AG04449 (cell line): ENCODE measurements around the gene CUEDC1.

Experiments used
- CTCF ChIA-PET: fragments of 350-600 bp; formaldehyde crosslinking; extraction: SDS; loops from one replicate; lab custom pipeline; 2021; ENCODE audit warnings: antibody characterized with exemption; lab: Yijun Ruan, JAX
- POLR2A ChIA-PET: fragments of 400-600, 350-600 bp; formaldehyde crosslinking; extraction: SDS; loops from one replicate; lab custom pipeline; 2020; ENCODE audit warnings: antibody characterized with exemption, inconsistent platforms; lab: Yijun Ruan, JAX
- DNase-seq: peaks from one replicate; pipeline ENCODE4 v3.0.0-alpha.2; 2010; ENCODE audit warnings: low read depth, low spot score
- H3K4me3 ChIP-seq: 2 replicates; pipeline ENCODE4 v1.5.1; 2011; ENCODE audit warnings: low read depth, mild to moderate bottlenecking, control low read depth, low read length
- TF ChIP-seq, protein P1 (sequence below): IDR thresholded peaks from one replicate; pipeline ENCODE4 v1.5.1; 2011; ENCODE audit warnings: mild to moderate bottlenecking, moderate library complexity, low read length, control low read depth, inconsistent platforms; ENCODE audit not compliant: insufficient read depth; ENCODE audit errors: missing control alignments

Gene CUEDC1

DNA sequence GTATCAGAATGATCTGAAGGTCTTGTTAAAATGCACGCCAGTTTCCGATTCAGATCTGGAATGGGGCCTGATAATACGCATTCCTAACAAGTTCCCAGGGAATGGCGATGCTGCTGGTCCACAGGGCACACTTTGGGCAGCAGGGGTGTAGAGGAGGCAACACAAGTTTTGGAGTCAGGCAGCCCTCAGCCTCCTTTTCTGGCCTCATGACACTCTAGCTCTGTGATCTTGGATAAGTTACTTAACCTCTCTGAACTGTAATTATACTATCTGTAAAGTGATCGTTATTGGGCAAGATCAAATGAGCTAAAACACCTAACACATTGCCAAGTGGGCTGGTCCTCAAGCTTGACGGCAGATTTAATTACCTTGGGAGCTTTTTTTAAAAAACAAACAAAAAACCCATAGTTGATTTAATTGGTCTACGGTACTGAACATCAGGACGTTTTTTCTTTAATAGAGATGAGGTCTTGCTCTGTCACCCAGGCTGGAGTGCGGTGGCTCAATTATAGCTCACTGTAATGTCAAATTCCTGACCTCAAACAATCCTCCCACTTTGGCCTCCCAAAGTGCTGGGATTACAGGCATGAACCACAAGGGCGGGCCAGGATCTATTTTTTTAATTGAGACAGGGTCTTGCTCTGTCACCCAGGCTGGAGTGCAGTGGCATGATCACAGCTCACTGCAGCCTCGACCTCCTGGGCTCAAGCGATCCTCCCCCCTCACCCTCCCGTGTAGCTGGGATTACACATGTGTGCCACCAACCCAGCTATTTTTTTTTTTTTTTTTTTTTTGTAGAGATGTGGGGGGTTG is 95.4 kb downstream of the CUEDC1 start:
- no peak overlapping the region for H3K4me3 ChIP-seq
- ChIA-PET POLR2A (interaction anchor here (0.5 to 3.2 kb wide), 12 partner anchors 9 to 142 kb away, joined by 3 to 14 read pairs (median 4); partner anchors contain the start of gene VEZF1), CTCF (interaction anchor here (0.7 to 36.7 kb wide), 12 partner anchors 9 to 254 kb away, joined by 3 to 1361 read pairs (median 28); partner anchors contain the start of genes CUEDC1, MRPS23, SRSF1 and VEZF1)
- TF ChIP-seq, protein P1, sequence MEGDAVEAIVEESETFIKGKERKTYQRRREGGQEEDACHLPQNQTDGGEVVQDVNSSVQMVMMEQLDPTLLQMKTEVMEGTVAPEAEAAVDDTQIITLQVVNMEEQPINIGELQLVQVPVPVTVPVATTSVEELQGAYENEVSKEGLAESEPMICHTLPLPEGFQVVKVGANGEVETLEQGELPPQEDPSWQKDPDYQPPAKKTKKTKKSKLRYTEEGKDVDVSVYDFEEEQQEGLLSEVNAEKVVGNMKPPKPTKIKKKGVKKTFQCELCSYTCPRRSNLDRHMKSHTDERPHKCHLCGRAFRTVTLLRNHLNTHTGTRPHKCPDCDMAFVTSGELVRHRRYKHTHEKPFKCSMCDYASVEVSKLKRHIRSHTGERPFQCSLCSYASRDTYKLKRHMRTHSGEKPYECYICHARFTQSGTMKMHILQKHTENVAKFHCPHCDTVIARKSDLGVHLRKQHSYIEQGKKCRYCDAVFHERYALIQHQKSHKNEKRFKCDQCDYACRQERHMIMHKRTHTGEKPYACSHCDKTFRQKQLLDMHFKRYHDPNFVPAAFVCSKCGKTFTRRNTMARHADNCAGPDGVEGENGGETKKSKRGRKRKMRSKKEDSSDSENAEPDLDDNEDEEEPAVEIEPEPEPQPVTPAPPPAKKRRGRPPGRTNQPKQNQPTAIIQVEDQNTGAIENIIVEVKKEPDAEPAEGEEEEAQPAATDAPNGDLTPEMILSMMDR: no peak
- no peak for DNase-seq

DNA sequence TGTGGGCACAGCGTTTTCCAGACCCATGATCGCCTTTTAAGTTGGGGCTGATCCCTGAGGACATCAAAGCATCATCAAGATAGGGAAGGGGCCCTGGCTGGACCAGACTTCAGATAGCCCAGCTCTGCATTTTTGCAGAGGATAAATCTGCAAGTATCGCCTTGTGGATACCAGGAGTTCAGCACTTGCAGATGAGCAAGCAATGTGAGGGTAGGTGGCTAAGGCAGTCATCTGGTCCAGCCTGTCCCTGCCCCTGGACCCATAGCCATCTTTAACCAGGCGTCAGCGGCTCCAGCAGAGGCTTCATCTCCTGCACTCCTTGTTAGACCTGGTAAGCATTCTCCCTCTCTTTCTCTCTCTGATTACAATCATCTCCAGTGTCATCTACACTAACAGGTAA is 96.4 kb downstream of the CUEDC1 start:
- CTCF ChIA-PET: interaction anchor here (0.7 to 36.7 kb wide), 21 partner anchors 8 to 255 kb away, joined by 3 to 1361 read pairs (median 9); partner anchors contain the start of genes CUEDC1, MRPS23, SRSF1 and VEZF1
- TF ChIP-seq, protein P1: no peak
- DNase-seq: no peak
- POLR2A ChIA-PET: interaction anchor here (0.8 to 1.5 kb wide), 2 partner anchors 9 to 10 kb away, joined by 3 to 5 read pairs; partner anchors contain the start of gene MRPS23
- no peak overlapping the region for H3K4me3 ChIP-seq

DNA sequence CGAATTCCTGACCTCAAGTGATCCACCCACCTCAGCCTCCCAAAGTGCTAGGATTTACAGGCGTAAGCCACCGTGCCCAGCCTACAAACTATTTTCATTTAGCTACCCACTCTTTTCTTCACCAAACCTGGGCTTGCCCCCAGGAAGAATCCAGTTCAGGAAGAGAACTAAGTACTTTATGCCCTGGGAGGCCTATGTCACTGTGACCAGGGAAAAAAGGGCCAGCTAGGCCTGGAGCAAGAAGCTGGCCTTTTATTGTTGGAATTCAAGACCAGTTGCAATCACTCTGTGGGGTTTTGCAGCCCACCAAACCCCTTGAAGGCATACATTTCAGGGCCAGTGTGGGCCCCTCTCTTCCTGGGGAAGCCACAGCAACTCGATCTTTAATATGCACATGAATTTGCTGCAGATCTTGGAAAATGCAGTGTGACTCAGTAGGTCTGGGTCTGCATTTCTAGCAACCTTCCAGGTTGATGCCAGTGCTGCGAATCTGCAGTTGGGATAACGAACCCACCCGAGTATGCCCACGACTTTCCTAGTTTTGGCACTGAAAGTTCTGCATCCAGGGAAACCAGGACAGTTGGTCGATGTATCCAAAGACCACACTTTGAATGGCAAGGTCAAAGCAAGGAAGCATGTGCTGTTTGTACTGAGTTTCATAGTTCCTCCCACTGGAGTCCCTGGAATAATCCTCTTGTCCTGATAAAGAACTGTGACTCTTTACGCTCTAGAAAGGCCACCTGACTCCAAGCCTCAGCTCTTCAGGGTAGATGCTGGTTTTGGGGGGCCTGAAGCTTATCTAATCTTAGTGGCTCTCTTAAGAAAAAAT is 98.2 kb downstream of the CUEDC1 start:
- TF ChIP-seq, protein P1: no peak
- no peak for DNase-seq
- ChIA-PET POLR2A (interaction anchor here (0.8 to 1.0 kb wide), 3 partner anchors 95 to 143 kb away, joined by 4 read pairs; no protein-coding TSS in a partner anchor), CTCF (interaction anchor here (0.9 to 36.7 kb wide), 18 partner anchors 12 to 727 kb away, joined by 3 to 1361 read pairs (median 10); partner anchors contain the start of genes CUEDC1, SRSF1 and VEZF1)
- no peak overlapping the region for H3K4me3 ChIP-seq

DNA sequence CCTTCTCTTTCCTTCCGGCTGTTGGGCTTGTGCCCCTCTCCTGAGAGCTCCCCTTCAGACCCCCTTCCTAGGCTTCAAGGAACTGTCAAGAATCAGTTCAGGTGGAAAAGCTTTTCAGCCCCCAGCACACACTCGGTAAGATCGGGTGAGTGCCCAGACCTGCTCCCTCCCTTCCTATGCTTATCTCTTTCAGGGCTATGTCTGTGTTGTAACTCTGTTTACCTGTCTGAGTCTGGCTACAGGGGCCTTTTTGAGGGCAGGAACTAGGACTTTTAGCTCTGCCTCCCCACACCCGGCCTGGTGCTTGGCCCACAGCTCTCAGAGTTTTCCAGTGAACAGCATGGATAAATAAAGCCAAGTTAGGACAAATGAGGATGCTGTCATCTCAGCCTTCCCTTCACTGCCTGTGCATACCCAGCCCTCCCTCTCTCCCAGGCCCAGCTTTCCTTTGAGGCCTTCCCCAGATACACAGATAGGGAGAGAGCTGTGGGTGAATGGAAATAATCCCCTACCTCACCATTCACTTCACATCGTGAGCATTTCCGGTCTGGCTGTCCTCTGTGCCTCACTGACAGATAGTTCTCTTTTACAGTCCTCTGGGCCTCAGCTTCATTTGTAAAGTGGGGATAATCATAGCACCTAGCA is 99.7 kb downstream of the CUEDC1 start:
- POLR2A ChIA-PET: interaction anchor here (0.6 to 1.8 kb wide), 5 partner anchors 14 to 144 kb away, joined by 3 to 6 read pairs (median 3); no protein-coding TSS in a partner anchor
- CTCF ChIA-PET: interaction anchor here (0.9 to 36.7 kb wide), 8 partner anchors 13 to 257 kb away, joined by 3 to 1361 read pairs (median 34); partner anchors contain the start of genes CUEDC1, SRSF1 and VEZF1
- TF ChIP-seq, protein P1: no peak
- no peak overlapping the region for H3K4me3 ChIP-seq
- DNase-seq: no peak

DNA sequence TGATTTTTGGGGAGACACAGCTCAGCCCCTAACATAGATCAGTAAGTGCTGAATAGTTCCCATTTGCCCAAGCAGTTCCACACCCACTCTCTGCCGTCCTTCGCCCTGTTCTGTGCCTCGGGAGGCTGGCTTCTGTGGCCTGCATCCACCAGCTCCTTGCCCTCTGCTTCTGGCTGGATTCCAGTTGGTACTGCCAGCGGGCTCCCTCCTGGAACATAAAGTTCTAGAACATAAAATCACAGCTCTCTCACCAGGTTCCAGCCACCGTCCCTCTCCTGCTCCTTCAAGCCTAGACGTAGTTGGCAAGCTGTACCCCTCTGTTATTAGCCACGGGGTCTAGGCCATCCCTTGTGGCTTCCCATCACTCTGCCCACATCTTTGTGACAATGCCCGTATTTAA is 101.5 kb downstream of the CUEDC1 start:
- ChIA-PET POLR2A (interaction anchor here (1.7 to 1.8 kb wide), 2 partner anchors 139 to 146 kb away, joined by 3 to 6 read pairs; no protein-coding TSS in a partner anchor), CTCF (interaction anchor here (1.5 to 36.7 kb wide), 7 partner anchors 13 to 724 kb away, joined by 4 to 1361 read pairs (median 8); partner anchors contain the start of genes CUEDC1, SRSF1 and VEZF1)
- DNase-seq: no peak
- TF ChIP-seq, protein P1: no peak
- H3K4me3 ChIP-seq: no peak overlapping the region
